Limb (tissue), 2 donors: ENCODE data around the gene CDK5.
"Not testable (repeated sequence)": the region's sequence is repeated elsewhere in the genome, so short reads cannot be mapped to it uniquely, and the experiment has no call there.

Experiments used
- DNase-seq, 2 donors: peaks; one replicate each; pipeline ENCODE4 v3.0.0-alpha.2; 2016; ENCODE audit errors: extremely low spot score in 2 of 2

The CDK5 gene

GRCh38 chr7:151017370-151017952 lies 40.2 kb downstream of the CDK5 start:
- DNase-seq: no peak

DNA sequence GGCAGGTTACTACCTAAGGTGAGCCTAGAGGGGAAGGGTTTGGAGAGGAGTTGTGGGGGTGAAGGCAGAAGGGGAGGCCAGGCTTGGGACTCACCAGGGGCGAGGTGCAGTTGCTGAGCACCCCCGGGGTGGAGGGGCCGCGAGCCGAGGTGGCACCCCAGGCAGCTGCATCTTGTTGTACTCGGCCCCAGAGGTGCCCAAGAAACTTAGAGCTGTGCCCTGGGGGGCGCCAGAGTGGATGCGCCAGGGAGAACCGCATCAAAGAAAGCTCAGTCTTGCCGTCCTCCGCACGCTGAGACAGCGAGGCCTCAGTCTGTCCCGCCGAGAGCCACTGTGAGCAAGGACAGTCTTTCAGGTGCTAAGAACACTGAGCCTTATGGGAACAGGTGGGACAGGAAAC lies 40.8 kb downstream of the CDK5 start:
- DNase-seq: no peak

DNA sequence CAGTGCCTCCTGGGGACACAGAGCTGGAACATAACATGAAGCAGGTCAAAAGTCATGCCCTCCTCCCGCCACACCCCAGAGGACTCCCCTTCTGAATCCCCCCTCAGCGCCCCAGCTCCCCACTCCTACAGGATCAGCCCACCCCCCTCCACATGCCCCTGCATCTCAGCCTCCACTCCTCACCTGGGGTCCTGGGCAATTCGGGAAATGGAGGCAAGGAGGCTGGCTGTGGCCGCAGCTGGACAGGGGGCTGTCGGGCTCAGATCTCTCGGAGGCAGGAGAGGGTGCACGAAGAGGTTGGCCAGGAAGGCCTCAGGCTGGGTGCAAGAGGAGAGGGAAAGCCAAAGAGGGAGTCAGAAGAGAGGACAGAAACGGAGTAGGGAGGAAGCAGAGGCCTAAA lies 41.2 kb downstream of the CDK5 start:
- no peak for DNase-seq

DNA sequence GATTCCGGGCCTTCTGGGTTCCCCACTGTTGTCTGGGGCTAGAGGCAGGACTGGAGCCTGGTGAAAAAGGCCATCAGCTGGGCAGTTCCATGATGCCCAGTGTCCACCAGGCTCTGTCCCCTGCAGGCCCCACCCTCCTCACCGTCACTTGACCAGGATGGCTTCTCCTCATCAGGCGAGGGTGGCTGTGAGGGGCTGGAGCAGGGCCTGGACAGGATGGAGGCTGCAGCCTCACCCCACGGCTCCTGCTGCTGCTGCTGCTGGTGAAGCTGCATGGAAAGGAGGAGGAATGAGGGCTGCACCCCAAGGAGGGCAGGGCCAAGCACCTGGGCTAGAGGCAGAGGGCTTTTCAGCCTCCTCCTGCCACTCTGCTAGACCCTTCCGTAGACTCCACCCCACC lies 41.7 kb downstream of the CDK5 start:
- DNase-seq: no peak

- no peak for DNase-seq
Measured at GRCh38 chr7:151014950-151015349, 42.7 kb downstream of the CDK5 start.

DNA sequence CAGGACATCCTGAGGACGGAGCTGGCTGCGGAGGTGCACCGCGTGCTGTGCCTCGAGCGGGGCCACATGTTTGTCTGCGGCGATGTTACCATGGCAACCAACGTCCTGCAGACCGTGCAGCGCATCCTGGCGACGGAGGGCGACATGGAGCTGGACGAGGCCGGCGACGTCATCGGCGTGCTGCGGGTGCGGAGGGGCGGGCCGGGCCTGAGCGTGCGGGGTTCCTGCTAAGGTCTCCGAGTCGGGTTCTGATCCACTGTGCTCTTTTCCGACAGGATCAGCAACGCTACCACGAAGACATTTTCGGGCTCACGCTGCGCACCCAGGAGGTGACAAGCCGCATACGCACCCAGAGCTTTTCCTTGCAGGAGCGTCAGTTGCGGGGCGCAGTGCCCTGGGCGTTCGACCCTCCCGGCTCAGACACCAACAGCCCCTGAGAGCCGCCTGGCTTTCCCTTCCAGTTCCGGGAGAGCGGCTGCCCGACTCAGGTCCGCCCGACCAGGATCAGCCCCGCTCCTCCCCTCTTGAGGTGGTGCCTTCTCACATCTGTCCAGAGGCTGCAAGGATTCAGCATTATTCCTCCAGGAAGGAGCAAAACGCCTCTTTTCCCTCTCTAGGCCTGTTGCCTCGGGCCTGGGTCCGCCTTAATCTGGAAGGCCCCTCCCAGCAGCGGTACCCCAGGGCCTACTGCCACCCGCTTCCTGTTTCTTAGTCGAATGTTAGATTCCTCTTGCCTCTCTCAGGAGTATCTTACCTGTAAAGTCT lies 43.8 kb downstream of the CDK5 start:
- DNase-seq: peak; percentile 79 to 90

DNA sequence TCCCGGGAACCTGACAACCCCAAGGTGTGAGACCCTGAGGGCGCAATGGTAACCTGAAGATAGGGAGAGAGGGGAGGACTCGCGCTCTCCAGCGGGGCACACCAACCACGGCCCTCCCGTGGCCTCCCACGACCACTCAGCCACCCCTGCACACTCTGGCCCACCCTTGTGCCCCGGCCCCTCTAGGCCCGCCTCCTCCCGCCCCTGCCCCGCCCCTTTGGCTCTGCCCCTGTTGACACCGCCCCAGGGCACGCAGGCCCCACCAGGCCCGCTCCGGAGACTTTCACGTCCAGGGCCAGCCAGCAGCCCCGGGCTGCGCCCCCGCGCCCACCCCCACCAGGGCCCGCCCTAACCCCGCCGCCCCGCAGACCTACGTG lies 44.4 kb downstream of the CDK5 start:
- DNase-seq: no peak

DNA sequence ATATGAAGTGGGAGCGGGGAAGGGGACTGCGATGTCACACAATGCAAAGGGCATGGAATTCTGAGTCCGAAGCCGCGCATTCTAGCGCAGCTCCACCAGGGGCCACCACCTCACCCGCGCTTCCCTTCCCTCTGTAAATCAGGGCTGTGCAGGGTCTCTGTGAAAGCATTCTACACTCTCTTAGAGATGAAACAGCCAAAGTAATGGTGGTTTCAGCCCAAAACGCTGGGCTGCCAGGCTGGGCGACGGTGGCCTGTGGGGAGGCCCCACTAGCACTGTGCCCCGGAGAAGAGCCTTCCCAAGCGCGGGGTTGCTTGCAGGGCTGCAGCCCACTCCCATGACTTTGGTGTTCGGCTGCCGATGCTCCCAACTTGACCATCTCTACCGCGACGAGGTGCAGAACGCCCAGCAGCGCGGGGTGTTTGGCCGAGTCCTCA lies 44.8 kb downstream of the CDK5 start:
- DNase-seq: peak; percentile 59 to 71

DNA sequence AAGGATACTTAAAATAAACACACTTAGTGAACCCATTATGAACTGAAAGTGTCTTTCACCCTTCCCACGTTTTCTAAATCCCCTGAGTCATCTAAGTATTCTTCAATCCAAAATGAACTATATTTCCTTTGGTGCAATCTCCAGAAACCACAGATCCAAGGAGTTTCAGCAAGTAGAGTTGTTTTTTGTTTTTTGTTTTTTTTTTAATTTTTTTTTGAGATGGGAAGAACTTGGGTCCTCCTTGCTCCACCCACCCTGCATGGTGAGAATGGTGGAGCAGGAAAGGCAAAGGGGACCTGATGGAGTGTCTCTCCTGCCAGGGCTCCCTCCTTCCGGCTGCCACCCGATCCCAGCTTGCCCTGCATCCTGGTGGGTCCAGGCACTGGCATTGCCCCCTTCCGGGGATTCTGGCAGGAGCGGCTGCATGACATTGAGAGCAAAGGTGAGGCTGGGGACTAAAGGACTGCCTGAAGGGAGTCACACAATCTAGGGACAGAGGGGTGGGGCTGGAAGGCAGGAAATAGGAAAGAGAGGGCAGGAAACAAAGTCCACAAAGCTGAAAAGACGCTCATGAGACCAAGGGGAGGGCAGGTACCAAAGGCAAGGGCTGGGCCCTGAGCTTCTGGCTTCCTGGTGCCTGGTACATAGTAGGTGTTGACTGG lies 45.5 kb downstream of the CDK5 start:
- DNase-seq: no peak

DNA sequence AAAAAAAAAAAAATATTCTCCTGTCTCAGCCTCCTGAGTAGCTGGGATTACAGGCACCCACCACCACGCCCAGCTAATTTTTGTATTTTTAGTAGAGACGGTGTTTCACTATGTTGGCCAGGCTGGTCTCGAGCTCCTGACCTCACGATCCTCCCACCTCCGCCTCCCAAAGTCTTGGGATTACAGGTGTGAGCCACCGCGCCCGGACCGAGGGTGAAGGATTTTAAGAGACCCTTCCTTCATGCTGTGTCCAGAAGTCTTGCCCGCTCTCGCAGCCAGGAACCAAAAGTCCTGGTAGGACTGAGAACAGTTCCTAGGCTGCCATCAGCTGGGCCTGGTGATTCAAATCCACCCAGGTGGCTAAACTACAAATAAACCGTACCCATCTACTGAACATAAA lies 46.1 kb downstream of the CDK5 start:
- not testable (repeated sequence) for DNase-seq

GRCh38 chr7:151011097-151011409 lies 46.6 kb downstream of the CDK5 start:
- no peak for DNase-seq

- DNase-seq: no peak
Measured at GRCh38 chr7:151010307-151011096, 47.2 kb downstream of the CDK5 start.

GRCh38 chr7:151010037-151010306 lies 47.7 kb downstream of the CDK5 start:
- no peak for DNase-seq

DNA sequence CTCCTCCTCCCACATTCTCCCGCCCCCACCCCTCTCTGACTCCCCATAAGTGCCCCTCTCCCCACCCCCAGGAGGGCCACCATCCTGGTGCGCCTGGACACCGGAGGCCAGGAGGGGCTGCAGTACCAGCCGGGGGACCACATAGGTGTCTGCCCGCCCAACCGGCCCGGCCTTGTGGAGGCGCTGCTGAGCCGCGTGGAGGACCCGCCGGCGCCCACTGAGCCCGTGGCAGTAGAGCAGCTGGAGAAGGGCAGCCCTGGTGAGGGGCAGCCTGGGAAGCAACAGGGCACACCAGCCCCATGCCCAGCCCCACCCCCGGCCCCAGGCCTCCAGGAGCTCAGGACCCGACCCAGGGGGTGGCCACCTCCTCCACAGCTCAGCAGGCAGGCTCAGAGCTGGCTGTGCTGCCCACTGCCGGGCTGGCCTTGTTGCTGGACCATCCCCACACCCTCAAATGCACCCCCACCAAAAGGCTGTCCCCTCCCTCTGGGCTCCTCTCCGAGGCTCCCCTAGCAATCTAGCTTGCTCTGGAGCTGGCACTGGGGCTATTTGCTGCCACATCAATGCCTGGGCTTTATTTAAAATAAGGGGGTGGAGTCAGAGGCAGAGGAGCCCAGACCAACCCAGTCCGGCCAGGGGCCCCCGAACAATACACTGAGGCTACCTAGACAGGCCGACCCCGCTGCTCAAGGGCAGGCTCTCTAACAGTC lies 48.2 kb downstream of the CDK5 start:
- DNase-seq: no peak

DNA sequence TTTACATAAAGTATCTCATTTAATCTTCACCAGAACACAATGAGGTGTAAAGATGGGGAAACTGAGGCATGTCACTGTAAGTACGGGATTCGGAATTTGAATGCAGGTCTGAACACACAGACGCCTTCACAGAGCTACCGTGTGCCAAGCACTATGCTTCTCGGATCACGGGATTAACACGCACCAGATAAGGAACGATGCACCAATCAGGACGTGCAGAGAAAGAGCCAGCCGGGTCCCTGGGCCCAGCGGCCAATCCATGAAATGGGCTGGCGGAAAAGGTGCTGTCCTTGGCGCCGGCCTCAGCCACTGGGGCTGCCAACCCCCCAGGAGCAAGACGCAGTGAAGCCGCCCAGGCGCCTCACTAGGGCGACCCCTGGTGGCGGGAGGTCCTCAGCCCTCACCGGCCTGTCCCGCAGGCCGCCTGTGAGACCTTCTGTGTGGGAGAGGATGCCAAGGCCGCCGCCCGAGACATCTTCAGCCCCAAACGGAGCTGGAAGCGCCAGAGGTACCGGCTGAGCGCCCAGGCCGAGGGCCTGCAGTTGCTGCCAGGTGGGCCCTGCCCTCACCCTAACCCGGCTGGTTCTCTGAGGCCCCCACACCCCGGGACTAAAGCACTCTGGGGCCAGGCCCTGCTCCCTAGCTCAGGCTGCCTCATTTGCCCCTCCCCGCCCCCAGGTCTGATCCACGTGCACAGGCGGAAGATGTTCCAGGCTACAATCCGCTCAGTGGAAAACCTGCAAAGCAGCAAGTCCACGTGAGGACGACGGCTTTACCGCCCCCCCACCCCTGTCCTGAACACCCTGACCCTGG lies 49.0 kb downstream of the CDK5 start:
- peak in 1 of 2 donors; percentile 71 for DNase-seq

- DNase-seq: no peak
Measured at GRCh38 chr7:151008143-151008510, 49.6 kb downstream of the CDK5 start.

DNA sequence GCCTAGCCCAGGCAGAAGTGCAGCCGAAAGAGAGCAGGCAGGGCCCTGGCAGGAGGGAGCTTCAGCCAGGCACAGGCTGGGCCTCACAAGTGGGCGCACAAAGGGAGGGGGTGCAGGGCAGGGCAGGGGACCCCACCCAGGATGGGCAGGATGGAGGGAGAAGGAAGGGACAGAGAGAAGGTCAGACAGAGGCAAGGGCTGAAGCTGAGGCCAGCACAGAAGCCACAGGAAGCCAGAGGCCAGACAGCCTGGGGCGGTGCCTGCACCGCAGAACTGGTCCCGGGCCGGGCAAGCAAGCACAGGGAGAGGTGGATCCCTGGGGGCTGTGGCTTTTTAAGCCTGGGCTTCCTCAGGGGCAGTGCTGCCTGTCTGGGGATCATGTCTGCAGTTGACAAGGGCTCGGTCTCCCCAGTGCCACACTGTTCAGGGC lies 50.2 kb downstream of the CDK5 start:
- peak in 1 of 2 donors; percentile 32 for DNase-seq

DNA sequence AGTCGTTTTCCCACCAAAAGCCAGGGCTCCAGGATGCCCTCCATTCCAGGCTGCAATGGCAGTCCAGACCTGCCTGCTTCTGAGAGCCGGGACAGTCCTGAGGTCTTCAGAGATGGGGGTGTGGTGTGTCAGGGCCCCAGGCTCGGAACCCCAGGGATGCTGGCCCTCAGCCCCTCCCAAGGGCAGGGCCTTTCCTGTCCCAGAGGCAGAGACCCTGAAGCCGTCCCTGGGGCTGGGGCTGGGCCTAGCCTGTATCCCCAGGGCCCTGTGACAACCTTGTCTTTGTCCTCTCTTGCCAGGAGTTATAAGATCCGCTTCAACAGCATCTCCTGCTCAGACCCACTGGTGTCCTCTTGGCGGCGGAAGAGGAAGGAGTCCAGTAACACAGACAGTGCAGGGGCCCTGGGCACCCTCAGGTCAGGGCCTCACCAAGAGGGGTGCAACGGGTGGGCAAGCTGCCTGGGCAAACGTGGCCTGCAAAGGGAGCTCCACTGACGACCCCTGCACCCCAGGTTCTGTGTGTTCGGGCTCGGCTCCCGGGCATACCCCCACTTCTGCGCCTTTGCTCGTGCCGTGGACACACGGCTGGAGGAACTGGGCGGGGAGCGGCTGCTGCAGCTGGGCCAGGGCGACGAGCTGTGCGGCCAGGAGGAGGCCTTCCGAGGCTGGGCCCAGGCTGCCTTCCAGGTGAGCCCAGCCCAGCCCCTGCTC lies 51.0 kb downstream of the CDK5 start:
- DNase-seq: peak in 1 of 2 donors; percentile 30

- DNase-seq: no peak
Measured at GRCh38 chr7:151005566-151005965, 52.1 kb downstream of the CDK5 start.
